ENCODE results near the gene PCBP3.
"Not testable (repeated sequence)": the region's sequence is repeated elsewhere in the genome, so short reads cannot be mapped to it uniquely, and the experiment has no call there.

PCBP3 gene

GRCh38 chr21:45950740-45951515 lies 307.4 kb downstream of the PCBP3 start:
- no peak for DNase-seq
- in situ Hi-C loops (cut with MboI; ENCODE audit: low pct_unique_long_range_greater_than_20kb, low sequenced_read_pairs) = no loop called here

- no peak for DNase-seq
- in situ Hi-C loops (cut with MboI; ENCODE audit: low pct_unique_long_range_greater_than_20kb, low sequenced_read_pairs) = no loop called here
Observed at GRCh38 chr21:45951676-45952075, 308.2 kb downstream of the PCBP3 start.

GRCh38 chr21:45952527-45952926 lies 309.0 kb downstream of the PCBP3 start:
- in situ Hi-C loops (cut with MboI; ENCODE audit: low pct_unique_long_range_greater_than_20kb, low sequenced_read_pairs) = not testable (repeated sequence)

GRCh38 chr21:45952974-45953373 lies 309.4 kb downstream of the PCBP3 start:
- in situ Hi-C loops (cut with MboI; ENCODE audit: low pct_unique_long_range_greater_than_20kb, low sequenced_read_pairs) = no loop called here
- DNase-seq = no peak

More at GRCh38 chr21:45952527-45952926, 309.0 kb downstream of the PCBP3 start:
- DNase-seq = not testable (repeated sequence)

GRCh38 chr21:45954261-45954660 lies 310.7 kb downstream of the PCBP3 start:
- in situ Hi-C loops (cut with MboI; ENCODE audit: low pct_unique_long_range_greater_than_20kb, low sequenced_read_pairs) = no loop called here
- DNase-seq = no peak

GRCh38 chr21:45954921-45955320 lies 311.4 kb downstream of the PCBP3 start:
- in situ Hi-C loops (cut with MboI; ENCODE audit: low pct_unique_long_range_greater_than_20kb, low sequenced_read_pairs) = no loop called here
- no peak for DNase-seq

- in situ Hi-C loops (cut with MboI; ENCODE audit: low pct_unique_long_range_greater_than_20kb, low sequenced_read_pairs) = no loop called here
- DNase-seq = no peak
Observed at GRCh38 chr21:45957551-45957950, 314.0 kb downstream of the PCBP3 start.

GRCh38 chr21:45957981-45958600 lies 314.6 kb downstream of the PCBP3 start:
- DNase-seq = no peak
- in situ Hi-C loops (cut with MboI; ENCODE audit: low pct_unique_long_range_greater_than_20kb, low sequenced_read_pairs) = no loop called here

- in situ Hi-C loops (cut with MboI; ENCODE audit: low pct_unique_long_range_greater_than_20kb, low sequenced_read_pairs) = no loop called here
- DNase-seq = no peak
Observed at GRCh38 chr21:45959182-45959581, 315.7 kb downstream of the PCBP3 start.

GRCh38 chr21:45959779-45960390 lies 316.4 kb downstream of the PCBP3 start:
- in situ Hi-C loops (cut with MboI; ENCODE audit: low pct_unique_long_range_greater_than_20kb, low sequenced_read_pairs) = no loop called here
- no peak for DNase-seq

- DNase-seq; in situ Hi-C loops (cut with MboI; ENCODE audit: low pct_unique_long_range_greater_than_20kb, low sequenced_read_pairs): not testable (repeated sequence)
Observed at GRCh38 chr21:45961408-45961807, 317.9 kb downstream of the PCBP3 start.

- in situ Hi-C loops (cut with MboI; ENCODE audit: low pct_unique_long_range_greater_than_20kb, low sequenced_read_pairs) = no loop called here
- no peak for DNase-seq
Observed at GRCh38 chr21:45962531-45963231, 319.2 kb downstream of the PCBP3 start.

GRCh38 chr21:45963232-45963570 lies 319.7 kb downstream of the PCBP3 start:
- no peak for DNase-seq
- in situ Hi-C loops (cut with MboI; ENCODE audit: low pct_unique_long_range_greater_than_20kb, low sequenced_read_pairs) = no loop called here

- in situ Hi-C loops (cut with MboI; ENCODE audit: low pct_unique_long_range_greater_than_20kb, low sequenced_read_pairs) = no loop called here
- no peak for DNase-seq
Observed at GRCh38 chr21:45964649-45965048, 321.1 kb downstream of the PCBP3 start.

- DNase-seq = no peak
- in situ Hi-C loops (cut with MboI; ENCODE audit: low pct_unique_long_range_greater_than_20kb, low sequenced_read_pairs) = no loop called here
Observed at GRCh38 chr21:45965084-45965809, 321.7 kb downstream of the PCBP3 start.

- in situ Hi-C loops (cut with MboI; ENCODE audit: low pct_unique_long_range_greater_than_20kb, low sequenced_read_pairs) = no loop called here
- DNase-seq = no peak
Observed at GRCh38 chr21:45966791-45967394, 323.4 kb downstream of the PCBP3 start.

- no peak for DNase-seq
- in situ Hi-C loops (cut with MboI; ENCODE audit: low pct_unique_long_range_greater_than_20kb, low sequenced_read_pairs) = no loop called here
Observed at GRCh38 chr21:45969921-45970673, 326.6 kb downstream of the PCBP3 start.

Measured in KBM-7 (cell line).